ENCODE measurements around the gene TRAPPC1.

- TF ChIP-seq EP300 (IDR thresholded peaks at IDR 0.05) (no peak), CTCF (IDR thresholded peaks at IDR 0.05) (no peak), POLR2A (IDR thresholded peaks at IDR 0.05; ENCODE audit: low read depth) (no peak)
Measured at GRCh38 chr17:7930841-7931631, 710 bp downstream of the TRAPPC1 start.
